HL-60 (cell line): ENCODE data around the gene ERBIN.

Experiments used
- DNase-seq, 2 experiments: peaks; one replicate each; pipeline ENCODE4 v3.0.0-alpha.2; 2010 to 2020; ENCODE audit warnings: low read depth in 1 of 2, low spot score in 1 of 2
- H3K27ac ChIP-seq: fragments of 250-450 bp; sonication (Bioruptor Pico); replicated peaks from 2 replicates; pipeline ENCODE4 v1.5.1; 2020; ENCODE audit warnings: mild to moderate bottlenecking, moderate library complexity
- H3K27me3 ChIP-seq: fragments of 250-450 bp; sonication (Bioruptor Pico); 2 replicates; pipeline ENCODE4 v1.5.1; 2021; ENCODE audit warnings: mild to moderate bottlenecking, moderate library complexity; ENCODE audit not compliant: insufficient read depth, poor library complexity, severe bottlenecking
- H3K4me3 ChIP-seq: replicated peaks from 2 replicates; pipeline ENCODE4 v1.5.1; 2011; ENCODE audit warnings: mild to moderate bottlenecking, control low read depth, low read length; ENCODE audit not compliant: insufficient read depth
- GABPA ChIP-seq: IDR thresholded peaks from 2 replicates; pipeline ENCODE4 v1.6.1; 2012; ENCODE audit warnings: low read depth
- POLR2AphosphoS5 ChIP-seq: IDR thresholded peaks from 2 replicates; pipeline ENCODE4 v1.6.1; 2012; ENCODE audit warnings: low read depth
- SPI1 ChIP-seq: IDR thresholded peaks from 2 replicates; pipeline ENCODE4 v1.6.1; 2012; ENCODE audit warnings: low read depth, mild to moderate bottlenecking, borderline replicate concordance
- TF ChIP-seq, protein P1 (sequence below): IDR thresholded peaks from one replicate; pipeline ENCODE4 v1.5.1; 2011; ENCODE audit warnings: low read length, control low read depth, inconsistent platforms; ENCODE audit not compliant: insufficient read depth
- TF ChIP-seq, protein P2 (sequence below): IDR thresholded peaks from 2 replicates; pipeline ENCODE4 v1.6.1; 2012; ENCODE audit warnings: low read depth; ENCODE audit not compliant: insufficient replicate concordance

Gene ERBIN

DNA sequence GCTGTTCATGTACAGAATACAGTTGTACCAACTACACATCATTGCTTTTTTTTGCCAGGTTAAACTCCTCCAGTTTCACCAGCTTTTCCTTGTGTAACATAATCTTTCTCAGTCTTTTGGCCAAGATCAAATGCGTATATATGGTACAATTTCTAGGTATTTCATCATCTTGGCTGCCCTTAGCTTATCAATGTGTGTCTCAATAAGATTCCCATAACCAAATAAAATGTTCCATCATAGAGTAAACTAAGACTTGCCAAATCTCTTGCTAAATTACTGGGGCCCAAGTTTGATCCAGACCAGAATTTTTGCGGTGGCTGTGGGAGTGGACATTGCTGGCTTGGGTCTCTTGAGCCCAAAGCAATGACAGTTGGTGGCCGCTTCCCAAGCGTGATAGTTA, 24.3 kb upstream of the ERBIN start:
- TF ChIP-seq GABPA = no peak
- TF ChIP-seq, protein P1, sequence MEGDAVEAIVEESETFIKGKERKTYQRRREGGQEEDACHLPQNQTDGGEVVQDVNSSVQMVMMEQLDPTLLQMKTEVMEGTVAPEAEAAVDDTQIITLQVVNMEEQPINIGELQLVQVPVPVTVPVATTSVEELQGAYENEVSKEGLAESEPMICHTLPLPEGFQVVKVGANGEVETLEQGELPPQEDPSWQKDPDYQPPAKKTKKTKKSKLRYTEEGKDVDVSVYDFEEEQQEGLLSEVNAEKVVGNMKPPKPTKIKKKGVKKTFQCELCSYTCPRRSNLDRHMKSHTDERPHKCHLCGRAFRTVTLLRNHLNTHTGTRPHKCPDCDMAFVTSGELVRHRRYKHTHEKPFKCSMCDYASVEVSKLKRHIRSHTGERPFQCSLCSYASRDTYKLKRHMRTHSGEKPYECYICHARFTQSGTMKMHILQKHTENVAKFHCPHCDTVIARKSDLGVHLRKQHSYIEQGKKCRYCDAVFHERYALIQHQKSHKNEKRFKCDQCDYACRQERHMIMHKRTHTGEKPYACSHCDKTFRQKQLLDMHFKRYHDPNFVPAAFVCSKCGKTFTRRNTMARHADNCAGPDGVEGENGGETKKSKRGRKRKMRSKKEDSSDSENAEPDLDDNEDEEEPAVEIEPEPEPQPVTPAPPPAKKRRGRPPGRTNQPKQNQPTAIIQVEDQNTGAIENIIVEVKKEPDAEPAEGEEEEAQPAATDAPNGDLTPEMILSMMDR = no peak
- no peak for TF ChIP-seq SPI1
- TF ChIP-seq, protein P2, sequence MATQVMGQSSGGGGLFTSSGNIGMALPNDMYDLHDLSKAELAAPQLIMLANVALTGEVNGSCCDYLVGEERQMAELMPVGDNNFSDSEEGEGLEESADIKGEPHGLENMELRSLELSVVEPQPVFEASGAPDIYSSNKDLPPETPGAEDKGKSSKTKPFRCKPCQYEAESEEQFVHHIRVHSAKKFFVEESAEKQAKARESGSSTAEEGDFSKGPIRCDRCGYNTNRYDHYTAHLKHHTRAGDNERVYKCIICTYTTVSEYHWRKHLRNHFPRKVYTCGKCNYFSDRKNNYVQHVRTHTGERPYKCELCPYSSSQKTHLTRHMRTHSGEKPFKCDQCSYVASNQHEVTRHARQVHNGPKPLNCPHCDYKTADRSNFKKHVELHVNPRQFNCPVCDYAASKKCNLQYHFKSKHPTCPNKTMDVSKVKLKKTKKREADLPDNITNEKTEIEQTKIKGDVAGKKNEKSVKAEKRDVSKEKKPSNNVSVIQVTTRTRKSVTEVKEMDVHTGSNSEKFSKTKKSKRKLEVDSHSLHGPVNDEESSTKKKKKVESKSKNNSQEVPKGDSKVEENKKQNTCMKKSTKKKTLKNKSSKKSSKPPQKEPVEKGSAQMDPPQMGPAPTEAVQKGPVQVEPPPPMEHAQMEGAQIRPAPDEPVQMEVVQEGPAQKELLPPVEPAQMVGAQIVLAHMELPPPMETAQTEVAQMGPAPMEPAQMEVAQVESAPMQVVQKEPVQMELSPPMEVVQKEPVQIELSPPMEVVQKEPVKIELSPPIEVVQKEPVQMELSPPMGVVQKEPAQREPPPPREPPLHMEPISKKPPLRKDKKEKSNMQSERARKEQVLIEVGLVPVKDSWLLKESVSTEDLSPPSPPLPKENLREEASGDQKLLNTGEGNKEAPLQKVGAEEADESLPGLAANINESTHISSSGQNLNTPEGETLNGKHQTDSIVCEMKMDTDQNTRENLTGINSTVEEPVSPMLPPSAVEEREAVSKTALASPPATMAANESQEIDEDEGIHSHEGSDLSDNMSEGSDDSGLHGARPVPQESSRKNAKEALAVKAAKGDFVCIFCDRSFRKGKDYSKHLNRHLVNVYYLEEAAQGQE = no peak
- no peak for TF ChIP-seq POLR2AphosphoS5
- Histone ChIP-seq H3K27ac (no peak overlapping the region), H3K4me3 (no peak overlapping the region), H3K27me3 (no peaks in the 10 kb centered on the region)
- DNase-seq = no peak

DNA sequence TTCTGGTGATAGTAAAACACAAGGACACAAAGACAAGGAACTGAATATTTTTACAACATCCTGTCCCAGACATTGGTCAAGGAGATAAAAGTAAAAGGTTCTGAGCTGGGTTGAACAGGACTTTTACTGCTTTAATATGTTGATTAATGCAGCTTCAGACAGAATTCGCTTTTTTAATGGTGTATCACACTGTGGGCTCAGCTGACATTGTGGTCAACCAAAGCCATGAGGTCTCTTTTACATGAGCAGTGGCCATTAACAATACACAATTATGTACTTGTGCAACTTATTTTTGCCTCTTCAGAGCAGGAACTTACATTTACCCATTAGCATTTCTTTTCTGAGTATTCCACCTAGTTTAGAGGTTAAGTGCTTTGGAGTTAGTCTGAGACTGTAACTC, 22.8 kb upstream of the ERBIN start:
- H3K27ac ChIP-seq = no peak overlapping the region
- H3K27me3 ChIP-seq = no peaks in the 10 kb centered on the region
- no peak overlapping the region for H3K4me3 ChIP-seq
- no peak for DNase-seq
- TF ChIP-seq SPI1 (no peak), POLR2AphosphoS5 (no peak), GABPA (no peak)
- TF ChIP-seq, protein P1 = no peak
- TF ChIP-seq, protein P2 = no peak

DNA sequence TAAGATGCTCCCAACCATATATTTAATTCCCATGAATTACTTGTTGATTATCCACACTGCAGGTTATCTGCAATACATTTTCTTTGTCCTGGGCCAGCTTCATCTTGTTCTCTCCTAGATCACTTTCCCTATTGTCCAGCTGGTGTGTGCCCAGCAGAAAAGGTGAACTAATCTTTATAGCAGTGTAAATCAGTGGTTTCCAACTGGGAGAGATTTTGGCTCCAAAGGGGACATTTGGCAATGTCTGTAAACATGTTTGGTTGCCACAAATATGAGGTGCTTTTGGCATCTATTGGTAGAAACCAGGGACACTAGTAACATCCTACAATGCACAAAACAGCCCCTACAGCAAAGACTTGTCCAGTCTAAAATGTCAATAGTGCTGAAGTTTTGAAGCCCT, 20.1 kb upstream of the ERBIN start:
- DNase-seq = no peak
- H3K27me3 ChIP-seq = no peaks in the 10 kb centered on the region
- TF ChIP-seq GABPA = no peak
- no peak for TF ChIP-seq SPI1
- TF ChIP-seq, protein P2 = no peak
- TF ChIP-seq POLR2AphosphoS5 = no peak
- TF ChIP-seq, protein P1 = no peak
- H3K27ac ChIP-seq = no peak overlapping the region
- no peak overlapping the region for H3K4me3 ChIP-seq
